ENCODE results near the gene SYT9. TPM values are rescaled to one million over a fixed set of nuclear protein-coding genes. Genes with fewer than 3 reads are reported as not detected.

Gene SYT9
- polyA plus RNA-seq, 3 donors, result not detected

DNA sequence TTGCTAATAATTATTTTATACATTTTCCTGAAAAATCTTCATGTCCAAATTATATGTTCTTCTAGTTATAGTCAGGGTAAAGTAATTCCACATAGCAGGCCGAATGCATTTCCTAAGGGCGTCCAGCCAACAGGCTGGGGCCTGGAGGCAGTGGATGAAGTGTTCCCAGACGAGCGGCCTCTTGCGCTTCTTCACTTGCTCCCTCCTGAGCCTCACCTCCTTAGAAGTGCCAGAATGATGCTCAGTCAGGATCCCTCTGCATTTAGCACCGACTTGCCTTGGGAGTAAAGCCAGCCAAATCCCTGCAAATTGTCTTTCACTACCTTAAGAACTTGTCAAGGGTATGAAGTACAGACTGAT, 235.1 kb downstream of the SYT9 start:
- peaks cover 11 to 13% of the 10 kb centered on the region in 2 donors for H3K4me1 ChIP-seq (ENCODE audit: control insufficient read depth in 1 of 2, insufficient read depth in 2 of 2, low read length in 2 of 2)
- H4K20me1 ChIP-seq (ENCODE audit: insufficient read depth, low read length), result no peaks in the 10 kb centered on the region
- Mint-ChIP-seq H3K4me3 (no peak overlapping the region), H3K27ac (no peak overlapping the region), H3K36me3 (peaks cover 0 to 3% of the 10 kb centered on the region in 2 donors), H3K27me3 (ENCODE audit: low read depth in 3 of 3) (peaks cover 0 to 5% (median 0%) of the 10 kb centered on the region in 3 donors), H3K4me1 (peaks cover 12% of the 10 kb centered on the region), H3K9me3 (no peaks in the 10 kb centered on the region)
- no peaks in the 10 kb centered on the region for H3K9me3 ChIP-seq (replicated peaks in 1 of 2; ENCODE audit: control insufficient read depth in 1 of 2, insufficient read depth in 1 of 2, low read length in 2 of 2)
- H2AFZ ChIP-seq (ENCODE audit: insufficient read depth, low read depth, low read length, poor library complexity, severe bottlenecking), result no peak overlapping the region
- WGBS (ENCODE audit: insufficient coverage), result no CpG with 5 or more reads among the region's 6 CpGs
- no peak overlapping the region for H3K4me3 ChIP-seq (replicated peaks in 1 of 3; ENCODE audit: low read depth in 2 of 3, low read length in 3 of 3)
- no peak overlapping the region for H3K27ac ChIP-seq (ENCODE audit: low read depth in 1 of 2, low read length in 2 of 2)
- H3K9ac ChIP-seq (ENCODE audit: insufficient read depth, low read length, poor library complexity, severe bottlenecking), result no peak overlapping the region
- no peak for DNase-seq
- intact Hi-C loops (cut with micrococcal nuclease), result no loop called here
- H3K36me3 ChIP-seq (replicated peaks in 1 of 2; ENCODE audit: control insufficient read depth in 1 of 2, insufficient read depth in 2 of 2, low read length in 2 of 2), result no peaks in the 10 kb centered on the region
- no peaks in the 10 kb centered on the region for H3K79me2 ChIP-seq (ENCODE audit: insufficient read depth, low read length)
- no peak overlapping the region for H3K4me2 ChIP-seq (replicated peaks; ENCODE audit: extremely low read depth, low read length, poor library complexity, severe bottlenecking)
- no peaks in the 10 kb centered on the region for H3K27me3 ChIP-seq (ENCODE audit: control insufficient read depth in 2 of 2, insufficient read depth in 2 of 2, low read length in 2 of 2)
- TF ChIP-seq, protein P1, sequence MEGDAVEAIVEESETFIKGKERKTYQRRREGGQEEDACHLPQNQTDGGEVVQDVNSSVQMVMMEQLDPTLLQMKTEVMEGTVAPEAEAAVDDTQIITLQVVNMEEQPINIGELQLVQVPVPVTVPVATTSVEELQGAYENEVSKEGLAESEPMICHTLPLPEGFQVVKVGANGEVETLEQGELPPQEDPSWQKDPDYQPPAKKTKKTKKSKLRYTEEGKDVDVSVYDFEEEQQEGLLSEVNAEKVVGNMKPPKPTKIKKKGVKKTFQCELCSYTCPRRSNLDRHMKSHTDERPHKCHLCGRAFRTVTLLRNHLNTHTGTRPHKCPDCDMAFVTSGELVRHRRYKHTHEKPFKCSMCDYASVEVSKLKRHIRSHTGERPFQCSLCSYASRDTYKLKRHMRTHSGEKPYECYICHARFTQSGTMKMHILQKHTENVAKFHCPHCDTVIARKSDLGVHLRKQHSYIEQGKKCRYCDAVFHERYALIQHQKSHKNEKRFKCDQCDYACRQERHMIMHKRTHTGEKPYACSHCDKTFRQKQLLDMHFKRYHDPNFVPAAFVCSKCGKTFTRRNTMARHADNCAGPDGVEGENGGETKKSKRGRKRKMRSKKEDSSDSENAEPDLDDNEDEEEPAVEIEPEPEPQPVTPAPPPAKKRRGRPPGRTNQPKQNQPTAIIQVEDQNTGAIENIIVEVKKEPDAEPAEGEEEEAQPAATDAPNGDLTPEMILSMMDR (IDR thresholded peaks at IDR 0.05), result no peak

DNA sequence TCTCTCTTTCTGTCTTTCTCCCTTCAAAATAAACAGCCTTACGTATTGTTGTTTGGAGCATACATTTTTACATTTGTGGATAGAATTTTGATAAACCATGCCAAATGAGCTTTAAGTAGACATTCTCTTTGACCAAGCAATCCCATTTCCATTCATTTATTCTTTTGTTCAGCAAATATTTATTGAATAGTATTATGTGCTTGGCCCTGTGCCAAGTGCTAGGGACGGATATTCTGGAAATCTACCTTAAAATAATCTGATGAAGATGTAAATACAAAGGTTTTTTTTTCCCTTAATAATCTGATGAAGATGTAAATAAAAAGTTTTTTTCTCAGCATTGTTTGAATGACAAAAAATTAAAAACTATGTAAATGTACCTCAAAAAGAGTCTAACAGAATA, 235.7 kb downstream of the SYT9 start:
- H4K20me1 ChIP-seq (ENCODE audit: insufficient read depth, low read length), result no peaks in the 10 kb centered on the region

More for the DNA sequence above, 235.7 kb downstream of the SYT9 start:
- H3K27ac ChIP-seq (ENCODE audit: low read depth in 1 of 2, low read length in 2 of 2), result no peak overlapping the region
- intact Hi-C loops (cut with micrococcal nuclease), result no loop called here
- TF ChIP-seq, protein P1 (IDR thresholded peaks at IDR 0.05), result no peak
- no peak overlapping the region for H2AFZ ChIP-seq (ENCODE audit: insufficient read depth, low read depth, low read length, poor library complexity, severe bottlenecking)
- H3K9ac ChIP-seq (ENCODE audit: insufficient read depth, low read length, poor library complexity, severe bottlenecking), result no peak overlapping the region
- Mint-ChIP-seq H3K4me1 (peaks cover 12% of the 10 kb centered on the region), H3K27ac (no peak overlapping the region), H3K36me3 (peaks cover 0 to 3% of the 10 kb centered on the region in 2 donors), H3K27me3 (ENCODE audit: low read depth in 3 of 3) (peaks cover 0 to 5% (median 0%) of the 10 kb centered on the region in 3 donors), H3K4me3 (no peak overlapping the region), H3K9me3 (no peaks in the 10 kb centered on the region)
- H3K9me3 ChIP-seq (replicated peaks in 1 of 2; ENCODE audit: control insufficient read depth in 1 of 2, insufficient read depth in 1 of 2, low read length in 2 of 2), result no peaks in the 10 kb centered on the region
- no peak overlapping the region for H3K4me3 ChIP-seq (replicated peaks in 1 of 3; ENCODE audit: low read depth in 2 of 3, low read length in 3 of 3)
- H3K4me1 ChIP-seq (ENCODE audit: control insufficient read depth in 1 of 2, insufficient read depth in 2 of 2, low read length in 2 of 2), result peaks cover 11 to 13% of the 10 kb centered on the region in 2 donors
- no peak overlapping the region for H3K4me2 ChIP-seq (replicated peaks; ENCODE audit: extremely low read depth, low read length, poor library complexity, severe bottlenecking)
- DNase-seq, result no peak
- H3K79me2 ChIP-seq (ENCODE audit: insufficient read depth, low read length), result no peaks in the 10 kb centered on the region
- no peaks in the 10 kb centered on the region for H3K36me3 ChIP-seq (replicated peaks in 1 of 2; ENCODE audit: control insufficient read depth in 1 of 2, insufficient read depth in 2 of 2, low read length in 2 of 2)
- no peaks in the 10 kb centered on the region for H3K27me3 ChIP-seq (ENCODE audit: control insufficient read depth in 2 of 2, insufficient read depth in 2 of 2, low read length in 2 of 2)
- WGBS (ENCODE audit: insufficient coverage), result no CpG with 5 or more reads among the region's 2 CpGs
